Measurements from ENCODE around the gene WFDC5. TPM values are rescaled to one million over a fixed set of nuclear protein-coding genes. Genes with fewer than 3 reads are reported as not detected.
A peak's percentile ranks its signal among the peaks of the same experiment; 100 is the strongest.
"Not testable (repeated sequence)": the region's sequence is repeated elsewhere in the genome, so short reads cannot be mapped to it uniquely, and the experiment has no call there.

Gene WFDC5
- total and polyA plus RNA-seq, 5 donors from 2014 or later, result not detected

DNA sequence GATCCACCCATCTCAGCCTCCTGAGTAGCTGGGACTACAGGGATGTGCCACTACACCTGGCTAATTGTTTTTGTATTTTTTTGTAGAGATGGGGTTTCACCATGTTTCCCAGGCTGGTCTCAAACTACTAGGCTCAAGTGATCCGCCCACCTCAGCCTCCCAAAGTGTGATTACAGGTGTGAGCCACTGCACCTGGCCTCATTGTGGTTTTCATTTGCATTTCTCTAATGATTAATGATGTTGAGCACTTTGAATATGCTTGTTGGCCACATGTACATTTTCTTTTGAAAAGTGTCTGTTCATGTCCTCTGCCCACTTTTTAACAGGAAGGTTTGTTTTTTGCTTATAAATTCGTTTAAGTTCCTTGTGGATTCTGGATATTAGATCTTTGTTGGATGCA is 51.9 kb downstream of the WFDC5 start:
- H3K9me3 Mint-ChIP-seq; H3K9me3 ChIP-seq (ENCODE audit: control insufficient read depth in 2 of 2, low read length in 2 of 2); H3K27ac ChIP-seq (ENCODE audit: insufficient read depth, low read length, poor library complexity, severe bottlenecking); H3K4me3 ChIP-seq (ENCODE audit: low read depth, low read length); ATAC-seq (ENCODE audit: low read depth in 2 of 2); DNase-seq; H3K27me3 Mint-ChIP-seq; H3K27ac Mint-ChIP-seq; H3K27me3 ChIP-seq (ENCODE audit: control insufficient read depth, insufficient read depth, low read length): not testable (repeated sequence)
- peaks cover 50% of the 10 kb centered on the region for H3K36me3 Mint-ChIP-seq
- Histone ChIP-seq H3K36me3 (ENCODE audit: control insufficient read depth, insufficient read depth, low read length) (peaks cover 70% of the 10 kb centered on the region), H3K4me1 (ENCODE audit: control insufficient read depth, insufficient read depth, low read length, poor library complexity, severe bottlenecking) (peaks cover 32% of the 10 kb centered on the region)
- H3K4me3 Mint-ChIP-seq, result peak overlapping the region in 2 of 4 donors; percentile 32 to 49
- peaks cover 47 to 82% (median 63%) of the 10 kb centered on the region in 4 donors for H3K4me1 Mint-ChIP-seq

DNA sequence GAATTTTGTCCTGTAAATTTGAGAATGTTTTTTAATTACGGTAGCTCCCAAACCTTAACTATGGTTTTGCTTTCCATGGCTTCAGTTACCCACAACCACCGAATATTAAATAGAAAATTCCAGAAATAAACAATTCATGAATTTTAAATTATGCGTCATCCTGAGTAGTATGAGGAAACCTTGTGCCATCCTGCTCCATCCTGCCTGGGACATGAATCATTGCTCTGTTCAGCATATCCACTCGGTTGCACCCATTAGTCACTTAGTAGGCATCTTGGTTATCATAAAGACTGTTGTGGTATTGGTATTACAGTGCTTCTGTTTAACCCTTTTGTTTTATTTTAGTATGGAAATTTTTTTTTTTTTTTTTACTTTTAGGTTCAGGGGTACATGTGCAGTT is 53.7 kb downstream of the WFDC5 start:
- no peak for ATAC-seq (ENCODE audit: low read depth in 2 of 2)
- H3K9me3 Mint-ChIP-seq, result no peaks in the 10 kb centered on the region
- Histone ChIP-seq H3K27me3 (ENCODE audit: control insufficient read depth, insufficient read depth, low read length) (no peaks in the 10 kb centered on the region), H3K9me3 (ENCODE audit: control insufficient read depth in 2 of 2, low read length in 2 of 2) (no peaks in the 10 kb centered on the region), H3K4me1 (ENCODE audit: control insufficient read depth, insufficient read depth, low read length, poor library complexity, severe bottlenecking) (peaks cover 42% of the 10 kb centered on the region), H3K36me3 (ENCODE audit: control insufficient read depth, insufficient read depth, low read length) (peaks cover 69% of the 10 kb centered on the region), H3K27ac (ENCODE audit: insufficient read depth, low read length, poor library complexity, severe bottlenecking) (peak overlapping the region; percentile 3), H3K4me3 (ENCODE audit: low read depth, low read length) (no peak overlapping the region)
- no peaks in the 10 kb centered on the region for H3K27me3 Mint-ChIP-seq
- H3K4me1 Mint-ChIP-seq, result peaks cover 45 to 81% (median 65%) of the 10 kb centered on the region in 4 donors
- peaks cover 47% of the 10 kb centered on the region for H3K36me3 Mint-ChIP-seq
- no peak for DNase-seq
- peak overlapping the region in 1 of 3 donors; percentile 34 for H3K27ac Mint-ChIP-seq
- H3K4me3 Mint-ChIP-seq, result no peak overlapping the region

DNA sequence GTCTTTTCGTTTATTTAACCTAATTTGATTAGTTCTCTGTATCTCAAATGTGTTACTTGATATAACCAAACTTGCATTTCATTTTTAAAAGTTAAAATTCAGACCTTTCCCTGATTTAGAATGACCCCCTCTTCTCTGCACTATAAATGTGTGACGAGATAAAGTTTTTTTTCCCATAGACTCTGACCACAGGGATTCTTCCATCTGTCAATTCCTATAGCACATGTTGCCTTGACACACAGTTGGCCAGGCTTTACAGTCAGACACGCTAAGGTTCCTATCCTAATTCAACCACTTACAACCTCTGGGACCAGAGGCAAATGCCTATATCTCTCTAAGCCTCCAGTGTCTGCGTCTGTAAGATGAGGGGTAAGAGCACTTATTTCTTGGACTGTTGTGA is 54.7 kb downstream of the WFDC5 start:
- no peaks in the 10 kb centered on the region for H3K9me3 ChIP-seq (ENCODE audit: control insufficient read depth in 2 of 2, low read length in 2 of 2)
- no peaks in the 10 kb centered on the region for H3K9me3 Mint-ChIP-seq
- no peak for ATAC-seq (ENCODE audit: low read depth in 2 of 2)
- H3K4me1 Mint-ChIP-seq, result peaks cover 46 to 86% (median 67%) of the 10 kb centered on the region in 4 donors
- peaks cover 42% of the 10 kb centered on the region for H3K4me1 ChIP-seq (ENCODE audit: control insufficient read depth, insufficient read depth, low read length, poor library complexity, severe bottlenecking)
- H3K27ac ChIP-seq (ENCODE audit: insufficient read depth, low read length, poor library complexity, severe bottlenecking), result peak overlapping the region; percentile 20
- H3K27ac Mint-ChIP-seq, result peak overlapping the region in 2 of 3 donors; percentile 34 to 88
- H3K4me3 Mint-ChIP-seq, result peak overlapping the region in 1 of 4 donors; percentile 18
- no peak for DNase-seq
- no peaks in the 10 kb centered on the region for H3K27me3 ChIP-seq (ENCODE audit: control insufficient read depth, insufficient read depth, low read length)
- no peaks in the 10 kb centered on the region for H3K27me3 Mint-ChIP-seq
- peaks cover 67% of the 10 kb centered on the region for H3K36me3 ChIP-seq (ENCODE audit: control insufficient read depth, insufficient read depth, low read length)
- H3K4me3 ChIP-seq (ENCODE audit: low read depth, low read length), result no peak overlapping the region
- H3K36me3 Mint-ChIP-seq, result peaks cover 51% of the 10 kb centered on the region

Other genes starting within 250 kb of the WFDC5 start
- gene YWHAB, start 229.5 kb downstream of the WFDC5 start, total RNA-seq, result 303 TPM
- 100 to 1,000 TPM; 567 to 927 (median 748) TPM for gene YWHAB, start 229.5 kb downstream of the WFDC5 start, polyA plus RNA-seq
- gene PABPC1L, start 205.1 kb downstream of the WFDC5 start, total RNA-seq, result 66.1 TPM
- under 1 TPM in 2 of 4 donors, not detected in 2; 0.12 to 0.68 TPM for gene PABPC1L, start 205.1 kb downstream of the WFDC5 start, polyA plus RNA-seq
- 10.7 TPM for gene TOMM34, start 154.8 kb downstream of the WFDC5 start, total RNA-seq
- gene TOMM34, start 154.8 kb downstream of the WFDC5 start, polyA plus RNA-seq, result 10 to 100 TPM; 13.8 to 24.2 (median 23.0) TPM
- 375 TPM for gene STK4, start 148.7 kb downstream of the WFDC5 start, total RNA-seq
- gene STK4, start 148.7 kb downstream of the WFDC5 start, polyA plus RNA-seq, result 100 to 1,000 TPM; 211 to 254 (median 227) TPM
- not detected for gene KCNS1, start 14.0 kb downstream of the WFDC5 start, total RNA-seq
- under 1 TPM; 0.09 to 0.20 (median 0.17) TPM for gene KCNS1, start 14.0 kb downstream of the WFDC5 start, polyA plus RNA-seq
- gene WFDC12, start 9.3 kb upstream of the WFDC5 start, total RNA-seq, result not detected
- gene WFDC12, start 9.3 kb upstream of the WFDC5 start, polyA plus RNA-seq, result not detected
- not detected for gene PI3, start 59.7 kb upstream of the WFDC5 start, total RNA-seq
- gene PI3, start 59.7 kb upstream of the WFDC5 start, polyA plus RNA-seq, result not detected
- not detected for gene SEMG1, start 91.9 kb upstream of the WFDC5 start, total RNA-seq
- gene SEMG1, start 91.9 kb upstream of the WFDC5 start, polyA plus RNA-seq, result not detected
- gene SEMG2, start 106.2 kb upstream of the WFDC5 start, total RNA-seq, result not detected
- gene SEMG2, start 106.2 kb upstream of the WFDC5 start, polyA plus RNA-seq, result not detected
- not detected for gene SLPI, start 139.4 kb upstream of the WFDC5 start, total RNA-seq
- gene SLPI, start 139.4 kb upstream of the WFDC5 start, polyA plus RNA-seq, result not detected
- gene RBPJL, start 191.7 kb upstream of the WFDC5 start, total RNA-seq, result not detected
- gene RBPJL, start 191.7 kb upstream of the WFDC5 start, polyA plus RNA-seq, result not detected
- gene MATN4, start 193.1 kb upstream of the WFDC5 start, total RNA-seq, result not detected
- under 1 TPM in 1 of 4 donors, not detected in 3; 0.10 TPM for gene MATN4, start 193.1 kb upstream of the WFDC5 start, polyA plus RNA-seq
- gene SDC4, start 233.2 kb upstream of the WFDC5 start, total RNA-seq, result 8.2 TPM
- gene SDC4, start 233.2 kb upstream of the WFDC5 start, polyA plus RNA-seq, result 1 to 10 TPM; 2.2 to 6.3 (median 3.7) TPM
- 94.2 TPM for gene SYS1, start 248.0 kb upstream of the WFDC5 start, total RNA-seq
- gene SYS1, start 248.0 kb upstream of the WFDC5 start, polyA plus RNA-seq, result 10 to 100 TPM; 38.4 to 54.3 (median 42.0) TPM

Data from CD4-positive, CD25-positive, alpha-beta regulatory T cell (primary cell).